Measurements from ENCODE around the gene PTPRR.

- no peak for TF ChIP-seq EZH2 (IDR thresholded peaks at IDR 0.05; ENCODE audit: borderline replicate concordance, insufficient read depth, low read depth, low read length, poor library complexity, severe bottlenecking)
- TF ChIP-seq CTCF (IDR thresholded peaks at IDR 0.05), result no peak
Observed at GRCh38 chr12:70752327-70752726, 168.2 kb downstream of the PTPRR start.

Data from B cell (primary cell).